Neutrophil (primary cell): Measurements from ENCODE around the gene COL15A1.

Experiments
- H3K27ac ChIP-seq: fragments of 200-600 bp; sonication (generic); 2 replicates; pipeline ENCODE4 v1.5.1; 2016; ENCODE audit warnings: mild to moderate bottlenecking, moderate library complexity
- H3K27me3 ChIP-seq: fragments of 200-600 bp; sonication (generic); 2 replicates; pipeline ENCODE4 v1.6.0; 2016; ENCODE audit warnings: mild to moderate bottlenecking
- H3K36me3 ChIP-seq: fragments of 200-600 bp; sonication (generic); 2 replicates; pipeline ENCODE4 v1.5.1; 2017
- H3K4me1 ChIP-seq, 2 experiments: fragments of 200-600 bp in 1 of 2; sonication (generic) in 1 of 2; 1 replicate in 1 of 2; 2 replicates in 1 of 2; pipeline versions ENCODE4 v1.5.1 to v1.6.1; 2013 to 2016; ENCODE audit warnings: low read depth in 1 of 2, low read length in 1 of 2, mild to moderate bottlenecking in 1 of 2, moderate library complexity in 1 of 2; ENCODE audit not compliant: control insufficient read depth in 1 of 2, insufficient read depth in 1 of 2
- H3K4me3 ChIP-seq, 2 experiments: fragments of 200-600 bp in 1 of 2; sonication (generic) in 1 of 2; 1 replicate in 1 of 2; 2 replicates in 1 of 2; pipeline ENCODE4 v1.5.1; 2013 to 2016; ENCODE audit warnings: low read depth in 1 of 2, low read length in 1 of 2, mild to moderate bottlenecking in 1 of 2, moderate library complexity in 1 of 2
- H3K9me3 ChIP-seq: fragments of 200-600 bp; sonication (generic); 2 replicates; pipeline ENCODE4 v1.5.1; 2016
- TF ChIP-seq, protein P1 (sequence below): fragments of 200-600 bp; sonication (generic); IDR thresholded peaks from 2 replicates; pipeline ENCODE4 v1.5.1; 2016; ENCODE audit warnings: antibody characterized with exemption

Gene COL15A1

GRCh38 chr9:98955259-98955658, 11.6 kb downstream of the COL15A1 start:
- no peaks in the 10 kb centered on the region for H3K36me3 ChIP-seq
- H3K27me3 ChIP-seq = peaks cover 38% of the 10 kb centered on the region
- no peaks in the 10 kb centered on the region for H3K9me3 ChIP-seq
- peaks cover 5 to 8% of the 10 kb centered on the region in 2 experiments for H3K4me1 ChIP-seq
- H3K4me3 ChIP-seq = no peak overlapping the region
- TF ChIP-seq, protein P1, sequence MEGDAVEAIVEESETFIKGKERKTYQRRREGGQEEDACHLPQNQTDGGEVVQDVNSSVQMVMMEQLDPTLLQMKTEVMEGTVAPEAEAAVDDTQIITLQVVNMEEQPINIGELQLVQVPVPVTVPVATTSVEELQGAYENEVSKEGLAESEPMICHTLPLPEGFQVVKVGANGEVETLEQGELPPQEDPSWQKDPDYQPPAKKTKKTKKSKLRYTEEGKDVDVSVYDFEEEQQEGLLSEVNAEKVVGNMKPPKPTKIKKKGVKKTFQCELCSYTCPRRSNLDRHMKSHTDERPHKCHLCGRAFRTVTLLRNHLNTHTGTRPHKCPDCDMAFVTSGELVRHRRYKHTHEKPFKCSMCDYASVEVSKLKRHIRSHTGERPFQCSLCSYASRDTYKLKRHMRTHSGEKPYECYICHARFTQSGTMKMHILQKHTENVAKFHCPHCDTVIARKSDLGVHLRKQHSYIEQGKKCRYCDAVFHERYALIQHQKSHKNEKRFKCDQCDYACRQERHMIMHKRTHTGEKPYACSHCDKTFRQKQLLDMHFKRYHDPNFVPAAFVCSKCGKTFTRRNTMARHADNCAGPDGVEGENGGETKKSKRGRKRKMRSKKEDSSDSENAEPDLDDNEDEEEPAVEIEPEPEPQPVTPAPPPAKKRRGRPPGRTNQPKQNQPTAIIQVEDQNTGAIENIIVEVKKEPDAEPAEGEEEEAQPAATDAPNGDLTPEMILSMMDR = no peak
- no peak overlapping the region for H3K27ac ChIP-seq

GRCh38 chr9:98957826-98958225, 14.1 kb downstream of the COL15A1 start:
- no peaks in the 10 kb centered on the region for H3K36me3 ChIP-seq
- peaks cover 14% of the 10 kb centered on the region in 2 experiments for H3K4me1 ChIP-seq
- H3K27ac ChIP-seq = no peak overlapping the region

GRCh38 chr9:98958271-98958984, 14.7 kb downstream of the COL15A1 start:
- TF ChIP-seq, protein P1 = no peak
- Histone ChIP-seq H3K27me3 (peaks cover 38% of the 10 kb centered on the region), H3K36me3 (no peaks in the 10 kb centered on the region), H3K4me1 (peaks cover 14% of the 10 kb centered on the region in 2 experiments), H3K4me3 (no peak overlapping the region), H3K27ac (no peak overlapping the region), H3K9me3 (no peaks in the 10 kb centered on the region)

More at GRCh38 chr9:98957826-98958225, 14.1 kb downstream of the COL15A1 start:
- Histone ChIP-seq H3K27me3 (peaks cover 38% of the 10 kb centered on the region), H3K4me3 (no peak overlapping the region), H3K9me3 (no peaks in the 10 kb centered on the region)
- TF ChIP-seq, protein P1 = no peak

DNA sequence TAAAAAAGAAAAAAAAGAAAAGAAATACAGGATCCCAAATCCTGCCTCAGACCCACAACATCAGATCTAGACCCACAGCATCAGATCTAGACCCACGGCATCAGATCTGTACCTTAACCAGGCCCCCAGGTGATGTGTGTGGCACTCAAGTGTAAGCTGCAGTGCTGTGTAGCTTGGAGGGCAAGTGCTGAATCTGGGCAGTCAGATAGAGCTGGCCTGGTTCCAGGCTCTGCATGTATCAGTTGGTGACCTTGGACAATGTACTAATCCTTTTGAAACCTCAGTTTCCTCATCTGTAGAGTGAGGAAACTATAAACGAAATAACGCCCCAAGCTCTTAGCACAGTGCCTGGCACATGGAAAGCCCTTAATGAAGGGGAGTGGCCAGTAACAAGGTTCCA, 16.7 kb downstream of the COL15A1 start:
- H3K27ac ChIP-seq = no peak overlapping the region
- TF ChIP-seq, protein P1 = no peak
- peaks cover 41% of the 10 kb centered on the region for H3K27me3 ChIP-seq
- no peaks in the 10 kb centered on the region for H3K36me3 ChIP-seq
- H3K9me3 ChIP-seq = no peaks in the 10 kb centered on the region
- no peak overlapping the region for H3K4me3 ChIP-seq
- peaks cover 14% of the 10 kb centered on the region in 2 experiments for H3K4me1 ChIP-seq

GRCh38 chr9:98961513-98962180, 17.9 kb downstream of the COL15A1 start:
- peaks cover 39% of the 10 kb centered on the region for H3K27me3 ChIP-seq
- TF ChIP-seq, protein P1 = no peak
- peaks cover 14% of the 10 kb centered on the region in 2 experiments for H3K4me1 ChIP-seq
- no peak overlapping the region for H3K27ac ChIP-seq
- H3K36me3 ChIP-seq = no peaks in the 10 kb centered on the region
- H3K9me3 ChIP-seq = no peaks in the 10 kb centered on the region
- no peak overlapping the region for H3K4me3 ChIP-seq
